Fibroblast of villous mesenchyme (primary cell): ENCODE results near the gene NXPH4. TPM values are rescaled to one million over a fixed set of nuclear protein-coding genes. Genes with fewer than 3 reads are reported as not detected.

Experiments
- DNase-seq: peaks from one replicate; pipeline ENCODE4 v3.0.0-alpha.2; 2010; ENCODE audit warnings: low read depth
- H3K4me3 ChIP-seq: 2 replicates; pipeline ENCODE4 v1.5.1; 2011; ENCODE audit warnings: low read depth, mild to moderate bottlenecking, low read length
- total RNA-seq: library from RNA; depleted of rRNA; stranded (reverse); fragments of >200 nt; gene quantifications from 2 replicates; pipeline ENCODE4 v1.2.3, GENCODE V29; 2012
- TF ChIP-seq, protein P1 (sequence below): IDR thresholded peaks from 2 replicates; pipeline ENCODE4 v1.5.1; 2012; ENCODE audit warnings: low read depth, mild to moderate bottlenecking, low read length; ENCODE audit not compliant: insufficient read depth

NXPH4 gene
- total RNA-seq, 1 donor = 1.3 TPM

DNA sequence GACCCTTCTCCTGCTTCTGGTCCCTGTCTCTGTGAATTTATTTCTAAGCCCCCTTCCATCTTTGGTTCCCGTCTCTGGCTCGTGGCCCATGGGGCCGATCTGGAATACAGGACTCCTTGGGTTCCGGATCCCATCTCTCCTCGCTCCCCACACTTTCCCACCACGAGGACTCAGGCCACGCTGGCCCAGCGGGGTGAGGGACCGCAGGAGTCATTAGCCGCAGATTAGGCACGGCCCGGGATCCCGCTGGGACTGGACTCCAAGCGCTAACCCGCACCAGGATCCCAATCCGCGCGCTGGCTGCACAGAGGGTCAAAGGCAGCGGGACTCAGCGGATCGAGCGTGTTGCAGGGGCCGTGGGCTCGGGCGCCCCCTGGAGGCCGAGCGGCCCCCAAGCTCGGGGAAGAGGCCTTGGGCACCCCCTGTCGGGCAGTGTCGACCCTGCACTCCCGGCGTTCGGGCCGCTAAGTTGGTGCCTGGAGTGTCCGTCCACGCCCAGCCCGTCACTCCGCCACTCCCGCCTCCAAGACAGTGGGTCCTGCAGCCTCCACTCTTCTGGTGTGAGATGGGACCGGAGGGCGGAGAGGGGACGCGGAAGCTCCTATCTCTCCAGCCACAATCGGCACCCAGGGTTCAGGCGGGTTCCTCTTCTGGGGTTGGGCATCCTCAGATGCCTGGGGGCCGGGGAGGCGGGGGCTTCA is 22.4 kb downstream of the NXPH4 start:
- H3K4me3 ChIP-seq = peak overlapping the region; percentile 76
- TF ChIP-seq, protein P1, sequence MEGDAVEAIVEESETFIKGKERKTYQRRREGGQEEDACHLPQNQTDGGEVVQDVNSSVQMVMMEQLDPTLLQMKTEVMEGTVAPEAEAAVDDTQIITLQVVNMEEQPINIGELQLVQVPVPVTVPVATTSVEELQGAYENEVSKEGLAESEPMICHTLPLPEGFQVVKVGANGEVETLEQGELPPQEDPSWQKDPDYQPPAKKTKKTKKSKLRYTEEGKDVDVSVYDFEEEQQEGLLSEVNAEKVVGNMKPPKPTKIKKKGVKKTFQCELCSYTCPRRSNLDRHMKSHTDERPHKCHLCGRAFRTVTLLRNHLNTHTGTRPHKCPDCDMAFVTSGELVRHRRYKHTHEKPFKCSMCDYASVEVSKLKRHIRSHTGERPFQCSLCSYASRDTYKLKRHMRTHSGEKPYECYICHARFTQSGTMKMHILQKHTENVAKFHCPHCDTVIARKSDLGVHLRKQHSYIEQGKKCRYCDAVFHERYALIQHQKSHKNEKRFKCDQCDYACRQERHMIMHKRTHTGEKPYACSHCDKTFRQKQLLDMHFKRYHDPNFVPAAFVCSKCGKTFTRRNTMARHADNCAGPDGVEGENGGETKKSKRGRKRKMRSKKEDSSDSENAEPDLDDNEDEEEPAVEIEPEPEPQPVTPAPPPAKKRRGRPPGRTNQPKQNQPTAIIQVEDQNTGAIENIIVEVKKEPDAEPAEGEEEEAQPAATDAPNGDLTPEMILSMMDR = peak; percentile 100
- peak; percentile 91 for DNase-seq

DNA sequence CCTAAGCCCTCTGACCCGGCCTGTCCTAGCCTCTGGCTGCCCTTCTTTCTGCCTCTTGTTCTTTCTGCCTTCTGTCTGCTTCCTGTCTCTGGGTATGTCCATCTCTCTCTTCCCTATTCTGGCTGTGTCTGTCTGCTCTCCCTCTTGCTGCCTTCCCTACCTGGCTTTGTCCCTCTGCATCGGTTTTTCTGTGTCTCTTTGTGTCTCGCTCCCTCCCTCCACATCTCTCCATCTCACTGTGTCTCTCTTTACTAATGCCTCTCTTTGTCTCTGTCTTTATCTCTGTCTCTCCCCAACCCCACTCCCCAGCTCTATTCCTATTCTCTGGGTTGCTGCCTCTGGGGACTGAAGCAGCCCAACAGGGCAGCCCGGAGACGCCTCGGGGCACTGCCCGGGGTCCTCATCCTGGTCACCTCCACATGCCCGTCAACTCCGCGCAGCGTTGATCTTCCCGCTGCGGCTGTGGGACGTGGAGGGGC is 23.0 kb downstream of the NXPH4 start:
- DNase-seq = no peak
- TF ChIP-seq, protein P1 = no peak
- H3K4me3 ChIP-seq = peak overlapping the region; percentile 76

DNA sequence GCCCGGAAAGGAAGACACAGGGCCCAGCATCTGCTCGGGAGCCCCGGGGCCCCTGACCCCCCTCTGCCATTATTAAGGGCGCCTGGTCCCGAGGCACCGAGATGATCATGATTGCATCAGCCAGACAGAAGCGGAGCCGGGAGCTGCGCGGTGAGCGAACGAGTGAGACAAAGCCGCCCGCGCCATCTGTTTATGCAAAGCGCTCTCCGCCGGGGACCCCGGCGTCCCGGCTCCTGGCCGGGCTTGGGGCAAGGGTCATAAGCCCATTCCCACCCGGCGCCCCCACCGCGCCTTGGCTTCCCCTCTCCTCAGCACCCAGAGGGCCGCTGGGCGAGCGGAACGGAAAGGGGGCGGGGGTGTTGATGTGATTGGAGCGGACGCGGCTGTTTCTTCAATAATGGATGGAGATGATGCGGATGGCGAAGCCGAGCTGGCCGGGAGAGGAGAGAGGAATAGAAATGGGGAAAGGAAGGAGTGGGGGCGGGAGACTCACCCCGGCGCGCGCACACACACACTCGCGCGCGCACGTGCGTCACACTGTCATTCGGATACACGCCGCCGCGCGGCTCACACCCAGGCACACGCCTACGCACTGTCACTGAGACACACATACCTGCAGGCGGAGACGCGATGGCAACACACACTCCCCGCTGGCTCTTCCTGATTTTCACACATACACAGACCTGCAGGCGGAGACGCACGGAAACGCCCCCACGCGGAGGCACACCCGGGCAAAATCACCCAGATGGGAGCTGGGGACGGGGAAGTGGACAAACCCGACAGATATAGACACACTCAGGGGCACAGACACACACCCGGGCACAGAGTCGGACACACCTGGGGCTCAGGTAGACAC is 23.7 kb downstream of the NXPH4 start:
- DNase-seq = peak; percentile 66
- TF ChIP-seq, protein P1 = no peak
- peak overlapping the region; percentile 76 for H3K4me3 ChIP-seq

DNA sequence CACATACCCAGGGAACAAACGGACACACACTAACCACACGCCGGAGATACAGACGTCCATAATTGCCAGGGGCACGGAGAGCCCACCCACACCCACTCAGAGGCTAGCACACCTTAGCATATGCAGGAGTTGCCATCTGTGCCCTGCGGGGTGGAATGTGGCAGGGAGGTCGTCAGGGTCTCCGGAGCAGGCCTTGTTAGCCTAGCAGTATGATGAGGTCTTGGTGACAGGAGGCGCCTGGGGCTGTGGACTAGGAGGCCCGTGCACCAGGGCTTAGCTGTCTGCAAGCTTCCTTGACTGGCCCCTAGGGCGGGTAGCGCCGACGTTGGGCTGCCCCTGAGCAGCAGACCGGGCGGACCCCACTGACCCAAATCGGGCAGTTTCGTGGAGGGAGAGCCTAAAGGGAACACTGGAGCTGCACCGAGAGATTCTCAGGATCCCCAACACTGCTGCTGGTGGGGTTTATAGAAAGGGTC is 24.4 kb downstream of the NXPH4 start:
- TF ChIP-seq, protein P1 = no peak
- peak overlapping the region; percentile 76 for H3K4me3 ChIP-seq
- peak; percentile 21 for DNase-seq

DNA sequence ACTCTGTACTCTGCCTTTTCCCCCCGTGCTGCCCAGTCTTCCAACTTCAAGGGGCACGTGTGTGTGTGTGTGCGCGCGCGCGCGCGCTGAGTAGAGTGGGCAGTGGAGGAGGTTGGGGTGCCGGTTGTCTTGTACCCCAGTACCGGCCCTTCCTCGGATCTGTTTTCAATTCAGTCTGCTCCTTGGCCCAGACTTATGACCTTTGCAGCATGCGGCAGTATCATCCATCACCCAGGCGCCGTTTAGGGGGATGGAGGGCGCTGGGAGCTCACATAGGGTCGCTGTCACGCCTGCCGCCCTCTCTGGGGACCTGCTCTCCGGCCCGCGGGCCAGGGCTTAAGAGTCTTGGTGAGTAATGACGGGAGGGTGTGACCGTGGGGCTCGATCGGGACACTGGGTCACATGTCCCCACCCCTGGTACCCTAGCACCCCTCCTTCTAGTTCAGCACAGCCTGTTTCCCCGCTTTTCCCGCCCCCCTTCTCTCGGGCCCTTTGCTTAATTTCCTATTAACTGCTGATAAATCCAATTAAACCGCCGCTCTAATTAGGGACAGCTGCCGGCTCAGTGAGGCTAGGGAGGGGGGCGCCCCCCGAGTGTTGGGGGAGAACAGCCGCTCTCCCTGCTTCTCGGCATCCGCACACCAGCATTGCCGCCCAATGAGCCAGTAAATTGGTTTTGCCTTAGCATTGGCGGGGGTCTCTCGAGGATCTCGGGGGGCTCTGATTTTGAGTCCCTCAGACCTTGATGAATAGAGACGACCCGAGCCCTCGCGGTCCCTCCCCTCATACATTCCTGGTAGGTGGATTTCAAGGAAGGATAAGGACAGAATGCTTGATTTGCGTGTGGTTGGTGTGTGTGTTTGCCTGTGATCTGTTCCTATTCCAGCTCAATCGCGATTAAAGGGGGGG is 25.1 kb downstream of the NXPH4 start:
- TF ChIP-seq, protein P1 = no peak
- peak overlapping the region; percentile 76 for H3K4me3 ChIP-seq
- DNase-seq = no peak

DNA sequence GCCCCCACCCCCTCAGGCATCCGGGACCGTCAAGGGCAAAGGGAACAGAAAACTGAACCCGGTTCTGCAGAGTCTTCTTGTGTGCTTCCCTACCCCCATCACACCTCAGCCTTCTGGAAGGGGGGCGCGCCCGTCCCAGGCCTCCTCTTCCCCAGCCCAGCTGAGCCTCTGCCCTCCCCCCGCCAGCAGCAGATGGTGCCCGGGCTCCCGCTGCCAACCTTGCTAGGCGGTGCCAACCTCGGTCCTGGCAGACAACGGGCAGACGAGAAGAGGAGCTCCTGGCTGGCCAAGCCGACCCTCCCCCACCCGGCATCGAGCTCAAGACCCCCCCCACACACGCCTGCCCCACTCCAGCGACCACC is 25.7 kb downstream of the NXPH4 start:
- no peak overlapping the region for H3K4me3 ChIP-seq
- TF ChIP-seq, protein P1 = no peak
- DNase-seq = no peak
